Endodermal cell (in vitro differentiated cells): ENCODE measurements around the gene DEGS2. TPM values are rescaled to one million over a fixed set of nuclear protein-coding genes. Genes with fewer than 3 reads are reported as not detected.
"Not testable (repeated sequence)": the region's sequence is repeated elsewhere in the genome, so short reads cannot be mapped to it uniquely, and the experiment has no call there.

ENCODE experiments used
- DNase-seq: peaks from one replicate; pipeline ENCODE4 v3.0.0-alpha.2; 2017
- H3K27ac ChIP-seq: 2 replicates; pipeline ENCODE4 v1.5.1; 2013; ENCODE audit warnings: mild to moderate bottlenecking, low read depth, low read length, moderate library complexity
- H3K27me3 ChIP-seq: 2 replicates; pipeline ENCODE4 v1.6.1; 2013; ENCODE audit warnings: mild to moderate bottlenecking, low read length, moderate library complexity; ENCODE audit not compliant: insufficient read depth, control insufficient read depth, poor library complexity, severe bottlenecking
- H3K36me3 ChIP-seq: 2 replicates; pipeline ENCODE4 v1.7.0; 2013; ENCODE audit warnings: mild to moderate bottlenecking, low read length, moderate library complexity; ENCODE audit not compliant: control insufficient read depth, insufficient read depth
- H3K4me1 ChIP-seq: one replicate; pipeline ENCODE4 v1.7.0; 2013; ENCODE audit warnings: low read length; ENCODE audit not compliant: control insufficient read depth, insufficient read depth
- H3K4me3 ChIP-seq: 2 replicates; pipeline ENCODE4 v1.5.1; 2013; ENCODE audit warnings: mild to moderate bottlenecking, low read length, moderate library complexity
- H3K9ac ChIP-seq: 2 replicates; pipeline ENCODE4 v1.6.1; 2013; ENCODE audit warnings: mild to moderate bottlenecking, low read length, moderate library complexity; ENCODE audit not compliant: poor library complexity, severe bottlenecking; ENCODE audit errors: extremely low read depth
- H3K9me3 ChIP-seq: 2 replicates; pipeline ENCODE4 v1.6.1; 2013; ENCODE audit warnings: mild to moderate bottlenecking, low read length, moderate library complexity; ENCODE audit not compliant: control insufficient read depth
- H3K27ac Mint-ChIP-seq: 2 replicates; pipeline ENCODE4 v1.8.0; 2020; ENCODE audit warnings: mixed read lengths
- H3K27me3 Mint-ChIP-seq: 2 replicates; pipeline ENCODE4 v1.8.0; 2021; ENCODE audit warnings: mild to moderate bottlenecking, mixed read lengths; ENCODE audit not compliant: insufficient read depth
- H3K36me3 Mint-ChIP-seq: 2 replicates; pipeline ENCODE4 v1.8.0; 2020; ENCODE audit warnings: low read depth, mixed read lengths
- H3K4me1 Mint-ChIP-seq: 2 replicates; pipeline ENCODE4 v1.8.0; 2020; ENCODE audit warnings: mixed read lengths
- H3K4me3 Mint-ChIP-seq: 2 replicates; pipeline ENCODE4 v1.8.0; 2020; ENCODE audit warnings: mild to moderate bottlenecking, moderate library complexity, mixed read lengths
- H3K9me3 Mint-ChIP-seq: 2 replicates; pipeline ENCODE4 v1.8.0; 2020; ENCODE audit warnings: mild to moderate bottlenecking, mixed read lengths
- CTCF ChIP-seq: fragments of 200-600 bp; sonication (generic); conservative IDR thresholded peaks from 2 replicates; pipeline ENCODE4 v1.5.0; 2021; ENCODE audit warnings: antibody characterized with exemption, mild to moderate bottlenecking
- WGBS, 2 experiments: methylation state at CpG; one replicate each; pipeline versions ENCODE4 v1.1.5 to v1.1.7; 2013; ENCODE audit warnings: missing lambda C conversion rate in 2 of 2, mixed read lengths in 1 of 2; ENCODE audit not compliant: insufficient coverage in 1 of 2, insufficient read length in 1 of 2; 5-methylcytosine and 5-hydroxymethylcytosine counted together
- total RNA-seq, 2 donors: library from RNA; stranded (reverse); fragmentation: NEBNext Ultra II Directional in 1 of 2; extraction: Animal tissue kit (Norgen Biotek cat#: 25700) in 1 of 2; gene quantifications; 2 replicates in 1 of 2; 3 replicates in 1 of 2; pipeline ENCODE4 v1.2.1, GENCODE V29; 2021

Gene DEGS2
- total RNA-seq, 2 donors from 2014 or later: 0.18 to 0.24 TPM

- Histone ChIP-seq H3K27me3 (no peaks in the 10 kb centered on the region), H3K4me1 (no peaks in the 10 kb centered on the region), H3K4me3 (no peak overlapping the region), H3K9me3 (no peaks in the 10 kb centered on the region), H3K27ac (no peak overlapping the region), H3K36me3 (no peaks in the 10 kb centered on the region), H3K9ac (no peak overlapping the region)
- WGBS, 2 experiments: 88% methylated on average over 12 of the region's 12 CpGs
- Mint-ChIP-seq H3K4me3 (no peak overlapping the region), H3K27ac (no peak overlapping the region), H3K4me1 (peaks cover 3% of the 10 kb centered on the region), H3K9me3 (peaks cover 13% of the 10 kb centered on the region), H3K27me3 (no peaks in the 10 kb centered on the region), H3K36me3 (no peaks in the 10 kb centered on the region)
- TF ChIP-seq CTCF: no peak
- DNase-seq: peak; percentile 58
Observed at GRCh38 chr14:100187247-100187833, 27.9 kb upstream of the DEGS2 start.

GRCh38 chr14:100181876-100182551 is 22.6 kb upstream of the DEGS2 start:
- not testable (repeated sequence) for H3K4me3 Mint-ChIP-seq, H3K27ac ChIP-seq, H3K4me1 ChIP-seq, H3K27me3 ChIP-seq, H3K27me3 Mint-ChIP-seq, DNase-seq, H3K4me3 ChIP-seq, H3K36me3 ChIP-seq, H3K4me1 Mint-ChIP-seq, H3K27ac Mint-ChIP-seq, H3K9me3 ChIP-seq, H3K9ac ChIP-seq, H3K36me3 Mint-ChIP-seq
- WGBS, 2 experiments: 98 to 100% methylated on average over 2 of the region's 4 CpGs
- H3K9me3 Mint-ChIP-seq: peaks cover 24% of the 10 kb centered on the region

- WGBS, 2 experiments: 98% methylated on average over 18 of the region's 30 CpGs; no CpG with 5 or more reads in 1 of the 2 experiments
- not testable (repeated sequence) for H3K27me3 Mint-ChIP-seq, H3K27ac Mint-ChIP-seq, H3K27ac ChIP-seq, H3K9me3 ChIP-seq, H3K4me1 ChIP-seq, H3K27me3 ChIP-seq, H3K36me3 Mint-ChIP-seq, DNase-seq, H3K4me3 ChIP-seq, H3K4me1 Mint-ChIP-seq, H3K36me3 ChIP-seq, H3K9ac ChIP-seq, H3K4me3 Mint-ChIP-seq
- peaks cover 21% of the 10 kb centered on the region for H3K9me3 Mint-ChIP-seq
Observed at GRCh38 chr14:100180671-100181070, 21.2 kb upstream of the DEGS2 start.

- no peaks in the 10 kb centered on the region for H3K36me3 ChIP-seq
- no peaks in the 10 kb centered on the region for H3K4me1 ChIP-seq
- no peaks in the 10 kb centered on the region for H3K27me3 ChIP-seq
- H3K9ac ChIP-seq: no peak overlapping the region
- TF ChIP-seq CTCF: no peak
- 94 to 95% methylated on average over 4 to 7 of the region's 7 CpGs for WGBS, 2 experiments
- no peaks in the 10 kb centered on the region for H3K9me3 ChIP-seq
- H3K27ac ChIP-seq: no peak overlapping the region
- no peak for DNase-seq
- Mint-ChIP-seq H3K27me3 (peaks cover 11% of the 10 kb centered on the region), H3K27ac (no peak overlapping the region), H3K4me1 (peaks cover 4% of the 10 kb centered on the region), H3K36me3 (peaks cover 2% of the 10 kb centered on the region), H3K4me3 (no peak overlapping the region), H3K9me3 (peaks cover 21% of the 10 kb centered on the region)
- H3K4me3 ChIP-seq: no peak overlapping the region
Observed at GRCh38 chr14:100178691-100179090, 19.2 kb upstream of the DEGS2 start.
